Trophoblast cell (in vitro differentiated cells and primary cell): ENCODE measurements around the gene PTPRN2.

Source experiments
- DNase-seq, 2 donors: peaks; one replicate each; pipeline ENCODE4 v3.0.0-alpha.2; 2016
- H2AFZ ChIP-seq: 2 replicates; pipeline ENCODE4 v1.6.1; 2013; ENCODE audit warnings: low read length, moderate library complexity, mild to moderate bottlenecking; ENCODE audit not compliant: insufficient read depth, poor library complexity
- H2AK5ac ChIP-seq: 2 replicates; pipeline ENCODE4 v1.6.1; 2013; ENCODE audit warnings: mild to moderate bottlenecking, low read length
- H2BK120ac ChIP-seq: 2 replicates; pipeline ENCODE4 v1.6.1; 2013; ENCODE audit warnings: low read length, mild to moderate bottlenecking, moderate library complexity; ENCODE audit not compliant: insufficient read depth, poor library complexity
- H2BK12ac ChIP-seq: 2 replicates; pipeline ENCODE4 v1.6.1; 2013; ENCODE audit warnings: mild to moderate bottlenecking, low read length, moderate library complexity
- H2BK5ac ChIP-seq: 2 replicates; pipeline ENCODE4 v1.6.1; 2013; ENCODE audit warnings: low read length, low read depth, moderate library complexity, mild to moderate bottlenecking; ENCODE audit not compliant: poor library complexity
- H3K14ac ChIP-seq: 2 replicates; pipeline ENCODE4 v1.6.1; 2013; ENCODE audit warnings: mild to moderate bottlenecking, low read length
- H3K18ac ChIP-seq: 2 replicates; pipeline ENCODE4 v1.6.1; 2013; ENCODE audit warnings: mild to moderate bottlenecking, low read length
- H3K23ac ChIP-seq: 2 replicates; pipeline ENCODE4 v1.6.1; 2013; ENCODE audit warnings: low read length
- H3K27ac ChIP-seq: 2 replicates; pipeline ENCODE4 v1.5.1; 2013; ENCODE audit warnings: low read depth, mild to moderate bottlenecking, inconsistent platforms, low read length, moderate library complexity
- H3K27me3 ChIP-seq: 2 replicates; pipeline ENCODE4 v1.6.1; 2013; ENCODE audit warnings: inconsistent platforms, mild to moderate bottlenecking, low read length, moderate library complexity; ENCODE audit not compliant: insufficient read depth
- H3K36me3 ChIP-seq, 2 experiments: 1 replicate in 1 of 2; 2 replicates in 1 of 2; pipeline ENCODE4 v1.6.1; 2013; ENCODE audit warnings: low read length in 2 of 2, mild to moderate bottlenecking in 2 of 2, moderate library complexity in 1 of 2; ENCODE audit not compliant: insufficient read depth in 2 of 2, control insufficient read depth in 1 of 2
- H3K4ac ChIP-seq: 2 replicates; pipeline ENCODE4 v1.6.1; 2013; ENCODE audit warnings: low read depth, mild to moderate bottlenecking, low read length, moderate library complexity
- H3K4me1 ChIP-seq, 2 experiments: 1 replicate in 1 of 2; 2 replicates in 1 of 2; pipeline ENCODE4 v1.6.1; 2013; ENCODE audit warnings: low read length in 2 of 2, mild to moderate bottlenecking in 2 of 2, moderate library complexity in 1 of 2; ENCODE audit not compliant: insufficient read depth in 2 of 2, control insufficient read depth in 1 of 2
- H3K4me2 ChIP-seq: 2 replicates; pipeline ENCODE4 v1.6.1; 2013; ENCODE audit warnings: inconsistent platforms, mild to moderate bottlenecking, low read length, moderate library complexity
- H3K4me3 ChIP-seq: 2 replicates; pipeline ENCODE4 v1.5.1; 2013; ENCODE audit warnings: mild to moderate bottlenecking, low read depth, low read length, inconsistent platforms
- H3K79me1 ChIP-seq: one replicate; pipeline ENCODE4 v1.6.1; 2013; ENCODE audit warnings: low read length
- H3K79me2 ChIP-seq: 2 replicates; pipeline ENCODE4 v1.6.1; 2013; ENCODE audit warnings: low read length, mild to moderate bottlenecking; ENCODE audit not compliant: control insufficient read depth, insufficient read depth, poor library complexity
- H3K9ac ChIP-seq: 2 replicates; pipeline ENCODE4 v1.6.1; 2013; ENCODE audit warnings: mild to moderate bottlenecking, low read length
- H3K9me3 ChIP-seq: 2 replicates; pipeline ENCODE4 v1.6.1; 2013; ENCODE audit warnings: low read depth, mild to moderate bottlenecking, control low read depth, inconsistent platforms, low read length; ENCODE audit not compliant: insufficient read depth
- H4K12ac ChIP-seq: 2 replicates; pipeline ENCODE4 v1.6.1; 2013; ENCODE audit warnings: low read depth, mild to moderate bottlenecking, low read length, moderate library complexity
- H4K8ac ChIP-seq: 2 replicates; pipeline ENCODE4 v1.6.1; 2013; ENCODE audit warnings: low read depth, mild to moderate bottlenecking, low read length, moderate library complexity
- H4K91ac ChIP-seq: one replicate; pipeline ENCODE4 v1.6.1; 2013; ENCODE audit warnings: low read depth, mild to moderate bottlenecking, low read length, moderate library complexity
- WGBS: extraction: QIAGEN DNeasy Blood & Tissue Kit; methylation state at CpG from one replicate; pipeline ENCODE4 v1.1.7; 2013; ENCODE audit warnings: missing lambda C conversion rate; ENCODE audit not compliant: insufficient read length, insufficient coverage; ENCODE audit errors: extremely low coverage; 5-methylcytosine and 5-hydroxymethylcytosine counted together

Gene PTPRN2

DNA sequence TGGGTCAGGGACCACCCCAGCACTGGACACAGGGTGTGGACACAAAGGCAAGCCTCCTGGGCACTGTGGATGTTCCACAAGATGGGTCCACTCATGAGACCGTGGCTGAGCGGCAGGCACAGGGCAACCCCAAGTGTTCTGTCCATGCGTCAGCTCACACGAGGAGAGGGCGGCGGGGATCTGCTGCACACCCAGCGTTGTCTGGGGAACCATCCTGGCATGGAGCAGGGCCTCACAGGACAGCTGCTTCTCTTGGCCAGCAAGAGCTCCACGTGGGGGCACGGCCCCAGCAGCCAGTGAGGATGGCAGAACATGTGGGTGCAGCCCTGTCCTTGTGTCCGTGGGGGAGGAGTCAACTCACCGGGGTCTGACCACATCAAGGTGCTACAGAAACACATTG is 195.4 kb downstream of the PTPRN2 start:
- DNase-seq = no peak
- H3K9me3 ChIP-seq = peaks cover 16% of the 10 kb centered on the region
- H3K27me3 ChIP-seq = no peaks in the 10 kb centered on the region
- H3K4me3 ChIP-seq = no peak overlapping the region
- H3K14ac ChIP-seq = no peak overlapping the region
- H3K79me2 ChIP-seq = no peaks in the 10 kb centered on the region
- no peak overlapping the region for H2BK120ac ChIP-seq
- H3K18ac ChIP-seq = no peak overlapping the region
- H3K4ac ChIP-seq = no peak overlapping the region
- no peak overlapping the region for H4K12ac ChIP-seq
- H2BK5ac ChIP-seq = no peak overlapping the region
- H3K27ac ChIP-seq = no peak overlapping the region
- H2BK12ac ChIP-seq = no peak overlapping the region
- no peak overlapping the region for H2AFZ ChIP-seq
- no peak overlapping the region for H4K91ac ChIP-seq
- H3K9ac ChIP-seq = no peak overlapping the region
- H3K4me1 ChIP-seq = no peaks in the 10 kb centered on the region
- no CpG with 5 or more reads among the region's 11 CpGs for WGBS
- no peaks in the 10 kb centered on the region for H3K79me1 ChIP-seq
- H3K4me2 ChIP-seq = no peak overlapping the region
- no peak overlapping the region for H3K23ac ChIP-seq
- no peak overlapping the region for H4K8ac ChIP-seq
- no peaks in the 10 kb centered on the region for H3K36me3 ChIP-seq
- H2AK5ac ChIP-seq = no peak overlapping the region

GRCh38 chr7:158391541-158391940 is 196.1 kb downstream of the PTPRN2 start:
- no CpG with 5 or more reads among the region's 4 CpGs for WGBS
- no peak overlapping the region for H2BK5ac ChIP-seq
- H3K4ac ChIP-seq = no peak overlapping the region
- H3K27me3 ChIP-seq = no peaks in the 10 kb centered on the region
- H3K9ac ChIP-seq = no peak overlapping the region
- no peak overlapping the region for H4K91ac ChIP-seq
- H3K36me3 ChIP-seq = no peaks in the 10 kb centered on the region
- H2AFZ ChIP-seq = no peak overlapping the region
- H3K9me3 ChIP-seq = peaks cover 14% of the 10 kb centered on the region
- H2AK5ac ChIP-seq = no peak overlapping the region
- no peaks in the 10 kb centered on the region for H3K79me1 ChIP-seq
- no peaks in the 10 kb centered on the region for H3K4me1 ChIP-seq
- no peak overlapping the region for H3K14ac ChIP-seq
- no peak overlapping the region for H2BK12ac ChIP-seq
- H3K18ac ChIP-seq = no peak overlapping the region
- no peak overlapping the region for H2BK120ac ChIP-seq
- no peak overlapping the region for H3K4me3 ChIP-seq
- H3K4me2 ChIP-seq = no peak overlapping the region
- no peak overlapping the region for H4K12ac ChIP-seq
- H3K79me2 ChIP-seq = no peaks in the 10 kb centered on the region
- H3K23ac ChIP-seq = no peak overlapping the region
- no peak overlapping the region for H3K27ac ChIP-seq
- no peak overlapping the region for H4K8ac ChIP-seq
- no peak for DNase-seq

DNA sequence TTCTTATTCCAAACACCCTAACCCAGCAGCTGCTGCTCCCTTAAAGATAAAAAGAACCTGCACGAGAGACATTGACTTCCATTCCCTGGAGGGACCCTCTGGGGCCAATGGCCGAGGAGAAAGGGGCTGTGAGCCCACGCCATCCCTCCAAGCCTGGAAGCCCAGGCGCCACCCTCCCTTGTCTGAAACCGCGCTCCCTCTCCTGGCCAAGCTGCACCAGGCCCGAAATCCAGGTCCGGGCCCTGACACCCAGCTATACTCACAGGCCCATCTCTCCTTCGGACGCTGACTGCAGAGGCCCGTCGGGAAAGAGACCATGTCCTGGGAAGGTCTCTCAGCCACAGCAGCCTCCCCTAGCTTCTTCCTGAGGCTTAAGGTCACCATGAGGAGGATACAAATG is 196.5 kb downstream of the PTPRN2 start:
- no peaks in the 10 kb centered on the region for H3K79me1 ChIP-seq
- H3K14ac ChIP-seq = no peak overlapping the region
- H3K9ac ChIP-seq = no peak overlapping the region
- H3K4me3 ChIP-seq = no peak overlapping the region
- peaks cover 12% of the 10 kb centered on the region for H3K9me3 ChIP-seq
- no peak for DNase-seq
- no peaks in the 10 kb centered on the region for H3K4me1 ChIP-seq
- H3K27me3 ChIP-seq = no peaks in the 10 kb centered on the region
- H2AK5ac ChIP-seq = no peak overlapping the region
- WGBS = no CpG with 5 or more reads among the region's 12 CpGs
- no peak overlapping the region for H4K91ac ChIP-seq
- H3K4ac ChIP-seq = no peak overlapping the region
- H3K36me3 ChIP-seq = no peaks in the 10 kb centered on the region
- H2BK120ac ChIP-seq = no peak overlapping the region
- H3K23ac ChIP-seq = no peak overlapping the region
- no peaks in the 10 kb centered on the region for H3K79me2 ChIP-seq
- no peak overlapping the region for H4K8ac ChIP-seq
- H3K27ac ChIP-seq = no peak overlapping the region
- no peak overlapping the region for H2AFZ ChIP-seq
- H2BK12ac ChIP-seq = no peak overlapping the region
- H2BK5ac ChIP-seq = no peak overlapping the region
- H4K12ac ChIP-seq = no peak overlapping the region
- no peak overlapping the region for H3K4me2 ChIP-seq
- H3K18ac ChIP-seq = no peak overlapping the region

- WGBS = no CpG with 5 or more reads among the region's 16 CpGs
- no peaks in the 10 kb centered on the region for H3K36me3 ChIP-seq
- H4K8ac ChIP-seq = no peak overlapping the region
- no peak overlapping the region for H3K9ac ChIP-seq
- no peak overlapping the region for H3K14ac ChIP-seq
- H2BK120ac ChIP-seq = no peak overlapping the region
- no peaks in the 10 kb centered on the region for H3K4me1 ChIP-seq
- H3K4ac ChIP-seq = no peak overlapping the region
- no peak overlapping the region for H2BK12ac ChIP-seq
- H3K4me3 ChIP-seq = no peak overlapping the region
- H2AFZ ChIP-seq = no peak overlapping the region
- H4K12ac ChIP-seq = no peak overlapping the region
- no peaks in the 10 kb centered on the region for H3K27me3 ChIP-seq
- H3K9me3 ChIP-seq = peaks cover 12% of the 10 kb centered on the region
- no peak overlapping the region for H2BK5ac ChIP-seq
- DNase-seq = no peak
- H3K18ac ChIP-seq = no peak overlapping the region
- H4K91ac ChIP-seq = no peak overlapping the region
- no peak overlapping the region for H3K27ac ChIP-seq
- H3K4me2 ChIP-seq = no peak overlapping the region
- H2AK5ac ChIP-seq = no peak overlapping the region
- no peak overlapping the region for H3K23ac ChIP-seq
- H3K79me2 ChIP-seq = no peaks in the 10 kb centered on the region
- no peaks in the 10 kb centered on the region for H3K79me1 ChIP-seq
Observed at GRCh38 chr7:158390460-158390859, 197.2 kb downstream of the PTPRN2 start.
